Amniotic stem cell (primary cell): ENCODE data around the gene MOSMO.
A peak's percentile ranks its signal among the peaks of the same experiment; 100 is the strongest.
"Not testable (repeated sequence)": the region's sequence is repeated elsewhere in the genome, so short reads cannot be mapped to it uniquely, and the experiment has no call there.

Experiments
- DNase-seq: peaks from one replicate; lab custom pipeline; 2025; lab: John Stamatoyannopoulos, UW

The MOSMO gene

GRCh38 chr16:22093331-22093730 is 85.4 kb downstream of the MOSMO start:
- no peak for DNase-seq

- no peak for DNase-seq
Observed at GRCh38 chr16:22093996-22094395, 86.1 kb downstream of the MOSMO start.

- DNase-seq = peak; percentile 15
Observed at GRCh38 chr16:22098405-22099255, 90.7 kb downstream of the MOSMO start.

- no peak for DNase-seq
Observed at GRCh38 chr16:22099256-22099975, 91.5 kb downstream of the MOSMO start.

GRCh38 chr16:22103441-22103840 is 95.5 kb downstream of the MOSMO start:
- DNase-seq = no peak

GRCh38 chr16:22109258-22109898 is 101.5 kb downstream of the MOSMO start:
- DNase-seq = no peak

GRCh38 chr16:22111629-22112028 is 103.7 kb downstream of the MOSMO start:
- not testable (repeated sequence) for DNase-seq

GRCh38 chr16:22116095-22116700 is 108.3 kb downstream of the MOSMO start:
- DNase-seq = no peak

- no peak for DNase-seq
Observed at GRCh38 chr16:22117609-22118008, 109.7 kb downstream of the MOSMO start.

- no peak for DNase-seq
Observed at GRCh38 chr16:22120440-22120839, 112.5 kb downstream of the MOSMO start.

- DNase-seq = no peak
Observed at GRCh38 chr16:22122239-22122638, 114.3 kb downstream of the MOSMO start.

- DNase-seq = no peak
Observed at GRCh38 chr16:22123146-22123545, 115.2 kb downstream of the MOSMO start.

GRCh38 chr16:22123759-22124490 is 116.0 kb downstream of the MOSMO start:
- DNase-seq = no peak

- no peak for DNase-seq
Observed at GRCh38 chr16:22124583-22125284, 116.8 kb downstream of the MOSMO start.

GRCh38 chr16:22126037-22126558 is 118.2 kb downstream of the MOSMO start:
- DNase-seq = no peak

- not testable (repeated sequence) for DNase-seq
Observed at GRCh38 chr16:22128537-22128936, 120.6 kb downstream of the MOSMO start.

- DNase-seq = no peak
Observed at GRCh38 chr16:22130528-22130927, 122.6 kb downstream of the MOSMO start.

GRCh38 chr16:22132801-22133200 is 124.9 kb downstream of the MOSMO start:
- DNase-seq = no peak
